GM23248 (cell line): ENCODE measurements around the gene ASRGL1.

Experiments
- EZH2 ChIP-seq: fragments of 200-600 bp; sonication (generic); IDR thresholded peaks from 2 replicates; pipeline ENCODE4 v1.6.1; 2018; ENCODE audit warnings: antibody characterized with exemption, mild to moderate bottlenecking; ENCODE audit not compliant: insufficient read depth, poor library complexity, severe bottlenecking
- EZH2phosphoT487 ChIP-seq: fragments of 200-600 bp; sonication (generic); IDR thresholded peaks from 2 replicates; pipeline ENCODE4 v1.6.1; 2018; ENCODE audit warnings: antibody characterized with exemption, moderate library complexity, mild to moderate bottlenecking, low read depth; ENCODE audit not compliant: insufficient read depth

- TF ChIP-seq EZH2: no peak
- TF ChIP-seq EZH2phosphoT487: no peak
These were observed 67.2 kb downstream of the ASRGL1 start for GRCh38 chr11:62404435-62404834.
